ENCODE data around the gene POLE3. TPM values are rescaled to one million over a fixed set of nuclear protein-coding genes. Genes with fewer than 3 reads are reported as not detected.

Gene POLE3
- total RNA-seq, 1 donor, result 30.8 TPM

DNA sequence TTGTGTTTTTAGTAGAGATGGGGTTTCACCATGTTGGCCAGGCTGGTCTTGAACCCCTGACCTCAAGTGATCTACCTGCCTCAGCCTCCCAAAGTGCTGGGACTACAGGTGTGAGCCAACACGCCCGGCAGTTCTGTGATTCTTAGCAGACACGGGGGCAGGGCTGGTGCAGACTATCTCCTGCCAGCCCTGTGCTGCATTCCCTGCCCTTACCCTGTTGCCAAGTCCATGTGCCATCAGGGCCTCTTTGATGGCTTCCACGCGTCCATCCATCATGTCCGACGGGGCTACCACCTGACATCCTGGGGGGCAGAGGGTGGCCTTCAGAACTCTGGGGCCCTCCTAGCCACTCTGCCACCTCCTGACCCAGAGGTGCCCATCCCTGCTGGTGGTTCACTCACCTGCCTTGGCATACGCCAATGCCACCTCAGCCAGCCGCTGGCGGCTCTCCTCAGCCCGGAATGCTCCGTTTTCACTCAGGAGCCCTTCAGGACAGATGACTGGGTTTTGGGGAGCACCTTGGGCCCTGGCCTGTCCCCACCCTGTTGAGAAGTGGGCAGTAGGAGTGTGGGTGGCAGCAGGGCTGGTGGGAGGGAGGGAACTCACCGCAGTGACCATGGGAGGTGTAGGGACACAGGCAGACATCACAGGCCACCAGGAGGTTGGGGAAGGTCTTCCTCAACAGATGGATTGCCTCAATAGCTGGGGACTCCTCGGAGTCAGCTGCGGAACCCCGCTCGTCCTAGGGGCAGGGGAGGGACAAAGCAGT lies 20.1 kb downstream of the POLE3 start:
- Histone ChIP-seq H3K4me3 (ENCODE audit: insufficient read depth, low read length) (no peak overlapping the region), H3K9me3 (ENCODE audit: low read depth, low read length) (no peaks in the 10 kb centered on the region), H3K27ac (ENCODE audit: low read depth, low read length) (no peak overlapping the region), H3K36me3 (ENCODE audit: insufficient read depth, low read length) (peaks cover 14% of the 10 kb centered on the region), H3K27me3 (ENCODE audit: insufficient read depth, low read length) (no peaks in the 10 kb centered on the region), H3K4me2 (ENCODE audit: insufficient read depth, low read length) (no peak overlapping the region), H2AFZ (ENCODE audit: low read length) (no peak overlapping the region), H3K4me1 (ENCODE audit: insufficient read depth, low read length) (no peaks in the 10 kb centered on the region), H4K20me1 (ENCODE audit: insufficient read depth, low read length) (no peaks in the 10 kb centered on the region), H3K79me2 (ENCODE audit: insufficient read depth, low read length) (no peaks in the 10 kb centered on the region)
- DNase-seq (ENCODE audit: insufficient read length, low spot score, missing footprints), result no peak
- TF ChIP-seq, protein P1, sequence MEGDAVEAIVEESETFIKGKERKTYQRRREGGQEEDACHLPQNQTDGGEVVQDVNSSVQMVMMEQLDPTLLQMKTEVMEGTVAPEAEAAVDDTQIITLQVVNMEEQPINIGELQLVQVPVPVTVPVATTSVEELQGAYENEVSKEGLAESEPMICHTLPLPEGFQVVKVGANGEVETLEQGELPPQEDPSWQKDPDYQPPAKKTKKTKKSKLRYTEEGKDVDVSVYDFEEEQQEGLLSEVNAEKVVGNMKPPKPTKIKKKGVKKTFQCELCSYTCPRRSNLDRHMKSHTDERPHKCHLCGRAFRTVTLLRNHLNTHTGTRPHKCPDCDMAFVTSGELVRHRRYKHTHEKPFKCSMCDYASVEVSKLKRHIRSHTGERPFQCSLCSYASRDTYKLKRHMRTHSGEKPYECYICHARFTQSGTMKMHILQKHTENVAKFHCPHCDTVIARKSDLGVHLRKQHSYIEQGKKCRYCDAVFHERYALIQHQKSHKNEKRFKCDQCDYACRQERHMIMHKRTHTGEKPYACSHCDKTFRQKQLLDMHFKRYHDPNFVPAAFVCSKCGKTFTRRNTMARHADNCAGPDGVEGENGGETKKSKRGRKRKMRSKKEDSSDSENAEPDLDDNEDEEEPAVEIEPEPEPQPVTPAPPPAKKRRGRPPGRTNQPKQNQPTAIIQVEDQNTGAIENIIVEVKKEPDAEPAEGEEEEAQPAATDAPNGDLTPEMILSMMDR (IDR thresholded peaks at IDR 0.05; ENCODE audit: extremely low read depth, low read depth, low read length), result no peak

DNA sequence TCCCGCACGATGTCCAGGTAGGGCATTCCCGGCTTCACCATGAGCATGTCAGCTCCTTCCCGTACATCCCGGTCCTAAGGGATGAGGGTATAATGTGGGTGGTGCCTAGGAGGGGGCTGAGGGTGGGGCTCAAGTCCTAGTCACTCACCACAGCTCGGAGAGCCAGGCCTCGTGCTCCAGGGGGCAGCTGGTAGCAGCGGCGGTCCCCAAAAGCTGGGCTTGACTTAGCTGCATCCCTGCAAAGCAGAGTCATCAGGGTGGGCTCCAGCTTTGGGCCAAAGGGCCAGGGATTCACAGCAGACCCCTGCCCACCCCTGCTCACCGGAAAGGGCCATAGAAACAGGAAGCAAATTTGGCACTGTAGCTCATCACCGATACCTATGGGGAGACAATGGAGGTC lies 21.0 kb downstream of the POLE3 start:
- H4K20me1 ChIP-seq (ENCODE audit: insufficient read depth, low read length), result no peaks in the 10 kb centered on the region
- H3K4me2 ChIP-seq (ENCODE audit: insufficient read depth, low read length), result no peak overlapping the region
- H3K79me2 ChIP-seq (ENCODE audit: insufficient read depth, low read length), result no peaks in the 10 kb centered on the region
- no peaks in the 10 kb centered on the region for H3K9me3 ChIP-seq (ENCODE audit: low read depth, low read length)
- H3K27ac ChIP-seq (ENCODE audit: low read depth, low read length), result no peak overlapping the region
- no peak for DNase-seq (ENCODE audit: insufficient read length, low spot score, missing footprints)
- H3K4me1 ChIP-seq (ENCODE audit: insufficient read depth, low read length), result no peaks in the 10 kb centered on the region
- no peaks in the 10 kb centered on the region for H3K27me3 ChIP-seq (ENCODE audit: insufficient read depth, low read length)
- H2AFZ ChIP-seq (ENCODE audit: low read length), result no peak overlapping the region
- TF ChIP-seq, protein P1 (IDR thresholded peaks at IDR 0.05; ENCODE audit: extremely low read depth, low read depth, low read length), result no peak
- H3K4me3 ChIP-seq (ENCODE audit: insufficient read depth, low read length), result no peak overlapping the region
- peaks cover 14% of the 10 kb centered on the region for H3K36me3 ChIP-seq (ENCODE audit: insufficient read depth, low read length)

DNA sequence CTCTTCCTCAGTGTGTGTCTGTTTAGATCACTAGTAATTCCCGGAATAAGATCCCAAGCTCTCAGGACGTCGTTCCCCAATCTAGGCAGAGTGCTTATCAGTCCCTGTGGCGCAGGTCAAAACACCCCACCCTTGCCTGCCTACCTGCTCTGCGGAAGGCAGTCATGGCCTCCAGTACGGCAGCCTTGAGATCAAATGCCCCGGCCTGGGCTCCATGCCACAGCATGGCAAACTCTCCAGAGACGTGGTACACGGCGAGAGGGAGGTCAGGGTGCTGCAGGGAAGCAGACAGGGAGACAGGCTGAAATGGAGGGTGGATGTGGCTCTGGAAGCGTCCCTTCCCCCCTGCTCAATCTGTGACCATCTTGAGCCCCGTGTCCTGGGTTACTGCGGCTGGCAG lies 21.6 kb downstream of the POLE3 start:
- no peaks in the 10 kb centered on the region for H4K20me1 ChIP-seq (ENCODE audit: insufficient read depth, low read length)
- H3K9me3 ChIP-seq (ENCODE audit: low read depth, low read length), result no peaks in the 10 kb centered on the region
- H2AFZ ChIP-seq (ENCODE audit: low read length), result no peak overlapping the region
- H3K4me3 ChIP-seq (ENCODE audit: insufficient read depth, low read length), result no peak overlapping the region
- H3K36me3 ChIP-seq (ENCODE audit: insufficient read depth, low read length), result peaks cover 14% of the 10 kb centered on the region
- H3K79me2 ChIP-seq (ENCODE audit: insufficient read depth, low read length), result no peaks in the 10 kb centered on the region
- H3K4me2 ChIP-seq (ENCODE audit: insufficient read depth, low read length), result no peak overlapping the region
- no peak overlapping the region for H3K27ac ChIP-seq (ENCODE audit: low read depth, low read length)
- DNase-seq (ENCODE audit: insufficient read length, low spot score, missing footprints), result no peak
- no peaks in the 10 kb centered on the region for H3K27me3 ChIP-seq (ENCODE audit: insufficient read depth, low read length)
- TF ChIP-seq, protein P1 (IDR thresholded peaks at IDR 0.05; ENCODE audit: extremely low read depth, low read depth, low read length), result no peak
- H3K4me1 ChIP-seq (ENCODE audit: insufficient read depth, low read length), result no peaks in the 10 kb centered on the region

DNA sequence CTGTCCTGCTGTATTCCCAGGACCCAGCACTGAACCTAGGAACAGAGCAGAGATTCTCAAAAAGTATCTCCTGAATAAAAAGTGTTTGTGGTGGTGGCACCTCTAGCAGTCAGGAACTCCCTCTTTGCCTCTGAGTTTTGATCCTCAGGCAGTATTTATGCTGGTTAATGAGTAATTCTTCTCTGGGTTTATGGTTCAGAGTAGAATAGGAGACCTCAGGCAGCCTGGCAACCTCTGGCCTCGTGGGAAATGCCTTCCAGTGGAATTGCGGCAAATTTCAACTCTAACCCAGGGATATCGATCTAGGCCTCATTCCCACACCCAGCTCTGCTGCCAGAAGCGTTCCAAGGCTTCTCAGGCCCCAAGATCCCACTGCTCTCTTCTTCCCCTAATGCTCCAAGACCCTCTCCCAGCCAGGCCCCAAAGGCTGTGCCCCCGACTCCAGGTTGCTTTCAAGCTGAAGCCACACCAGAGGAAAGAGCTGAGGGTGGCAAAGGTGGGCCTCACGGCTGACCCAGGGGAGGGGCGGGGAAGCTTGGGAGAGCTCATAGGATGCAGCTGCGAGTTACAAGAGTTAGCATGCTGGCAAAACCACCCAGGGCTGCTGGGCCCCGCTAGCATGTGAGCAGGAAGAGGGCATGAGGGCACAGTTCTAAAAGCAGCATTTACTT lies 22.8 kb downstream of the POLE3 start:
- no peak overlapping the region for H2AFZ ChIP-seq (ENCODE audit: low read length)
- H3K79me2 ChIP-seq (ENCODE audit: insufficient read depth, low read length), result no peaks in the 10 kb centered on the region
- H3K27me3 ChIP-seq (ENCODE audit: insufficient read depth, low read length), result no peaks in the 10 kb centered on the region
- H3K4me1 ChIP-seq (ENCODE audit: insufficient read depth, low read length), result no peaks in the 10 kb centered on the region
- no peak for DNase-seq (ENCODE audit: insufficient read length, low spot score, missing footprints)
- no peak overlapping the region for H3K4me3 ChIP-seq (ENCODE audit: insufficient read depth, low read length)
- TF ChIP-seq, protein P1 (IDR thresholded peaks at IDR 0.05; ENCODE audit: extremely low read depth, low read depth, low read length), result no peak
- H4K20me1 ChIP-seq (ENCODE audit: insufficient read depth, low read length), result no peaks in the 10 kb centered on the region
- no peak overlapping the region for H3K27ac ChIP-seq (ENCODE audit: low read depth, low read length)
- no peaks in the 10 kb centered on the region for H3K9me3 ChIP-seq (ENCODE audit: low read depth, low read length)
- peaks cover 14% of the 10 kb centered on the region for H3K36me3 ChIP-seq (ENCODE audit: insufficient read depth, low read length)
- H3K4me2 ChIP-seq (ENCODE audit: insufficient read depth, low read length), result no peak overlapping the region
